Measurements from ENCODE around the gene THAP8.

DNA sequence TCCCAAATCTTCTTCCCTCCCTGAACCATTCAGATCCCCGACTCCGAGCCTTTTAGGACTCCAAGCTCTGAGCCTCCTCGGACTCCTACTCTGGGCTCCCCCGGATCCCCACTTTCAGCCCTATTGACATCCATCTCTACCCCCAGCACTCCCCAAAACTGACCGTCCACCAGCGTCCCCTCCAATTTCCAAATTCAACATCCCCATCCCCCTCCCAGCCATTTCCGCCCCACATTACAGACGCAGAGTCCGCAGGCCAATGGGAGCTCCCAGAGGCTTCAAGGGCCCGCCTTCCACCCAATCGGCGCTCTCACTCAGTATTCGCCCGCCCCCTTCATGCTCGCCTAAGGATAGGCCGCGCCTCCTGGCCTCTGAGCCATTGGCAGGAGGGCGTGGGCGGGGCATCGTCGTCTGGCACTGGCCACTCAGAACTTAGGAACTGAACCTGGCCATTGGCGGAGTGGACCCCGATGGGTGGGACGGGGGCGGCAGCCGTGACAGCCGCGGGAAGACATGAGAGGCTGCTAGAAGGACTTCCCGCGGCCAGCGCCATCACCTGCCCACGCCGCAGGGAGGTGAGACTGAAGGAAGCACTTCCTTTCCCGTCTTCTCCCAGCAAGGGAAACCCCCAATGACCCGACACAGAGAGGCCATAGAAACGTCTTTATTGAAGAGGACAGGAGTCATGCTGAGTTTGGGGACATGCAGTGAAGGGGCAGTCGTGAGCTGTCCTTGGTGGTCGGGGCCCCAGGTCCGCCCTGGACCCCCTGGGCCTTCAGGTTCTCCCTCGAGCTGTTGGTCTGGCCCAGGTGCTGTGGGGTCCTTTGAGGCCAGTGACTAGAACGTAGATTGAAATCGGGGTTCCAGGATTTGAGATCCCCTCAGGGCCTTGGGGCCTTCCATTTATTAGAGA lies 39.8 kb downstream of the THAP8 start, which contains the start of gene ALKBH6:
- TF ChIP-seq, protein P1, sequence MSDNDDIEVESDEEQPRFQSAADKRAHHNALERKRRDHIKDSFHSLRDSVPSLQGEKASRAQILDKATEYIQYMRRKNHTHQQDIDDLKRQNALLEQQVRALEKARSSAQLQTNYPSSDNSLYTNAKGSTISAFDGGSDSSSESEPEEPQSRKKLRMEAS (IDR thresholded peaks at IDR 0.05), result peak; percentile 95
- TF ChIP-seq, protein P2, sequence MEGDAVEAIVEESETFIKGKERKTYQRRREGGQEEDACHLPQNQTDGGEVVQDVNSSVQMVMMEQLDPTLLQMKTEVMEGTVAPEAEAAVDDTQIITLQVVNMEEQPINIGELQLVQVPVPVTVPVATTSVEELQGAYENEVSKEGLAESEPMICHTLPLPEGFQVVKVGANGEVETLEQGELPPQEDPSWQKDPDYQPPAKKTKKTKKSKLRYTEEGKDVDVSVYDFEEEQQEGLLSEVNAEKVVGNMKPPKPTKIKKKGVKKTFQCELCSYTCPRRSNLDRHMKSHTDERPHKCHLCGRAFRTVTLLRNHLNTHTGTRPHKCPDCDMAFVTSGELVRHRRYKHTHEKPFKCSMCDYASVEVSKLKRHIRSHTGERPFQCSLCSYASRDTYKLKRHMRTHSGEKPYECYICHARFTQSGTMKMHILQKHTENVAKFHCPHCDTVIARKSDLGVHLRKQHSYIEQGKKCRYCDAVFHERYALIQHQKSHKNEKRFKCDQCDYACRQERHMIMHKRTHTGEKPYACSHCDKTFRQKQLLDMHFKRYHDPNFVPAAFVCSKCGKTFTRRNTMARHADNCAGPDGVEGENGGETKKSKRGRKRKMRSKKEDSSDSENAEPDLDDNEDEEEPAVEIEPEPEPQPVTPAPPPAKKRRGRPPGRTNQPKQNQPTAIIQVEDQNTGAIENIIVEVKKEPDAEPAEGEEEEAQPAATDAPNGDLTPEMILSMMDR (IDR thresholded peaks at IDR 0.05), result no peak
- no peak for TF ChIP-seq SREBF2 (IDR thresholded peaks at IDR 0.05)
- no peak for TF ChIP-seq KDM5A (IDR thresholded peaks at IDR 0.05)
- 0 out of 5 replicates have a peak, but pooled peaks of 1 of the 2 experiments have one; percentile 23 for TF ChIP-seq RAD21 (conservative IDR thresholded peaks at IDR 0.05 in 1 of 2, IDR thresholded peaks at IDR 0.05 in 1 of 2)
- TF ChIP-seq FOSL2 (IDR thresholded peaks at IDR 0.05), result no peak
- no peak for TF ChIP-seq FOSL2 (CRISPR knock-in tag; IDR thresholded peaks at IDR 0.05)
- TF ChIP-seq, protein P3, sequence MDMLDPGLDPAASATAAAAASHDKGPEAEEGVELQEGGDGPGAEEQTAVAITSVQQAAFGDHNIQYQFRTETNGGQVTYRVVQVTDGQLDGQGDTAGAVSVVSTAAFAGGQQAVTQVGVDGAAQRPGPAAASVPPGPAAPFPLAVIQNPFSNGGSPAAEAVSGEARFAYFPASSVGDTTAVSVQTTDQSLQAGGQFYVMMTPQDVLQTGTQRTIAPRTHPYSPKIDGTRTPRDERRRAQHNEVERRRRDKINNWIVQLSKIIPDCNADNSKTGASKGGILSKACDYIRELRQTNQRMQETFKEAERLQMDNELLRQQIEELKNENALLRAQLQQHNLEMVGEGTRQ (IDR thresholded peaks at IDR 0.05), result peak; percentile 36
- TF ChIP-seq CHD2 (IDR thresholded peaks at IDR 0.05; ENCODE audit: low read length, partially characterized antibody), result peak; percentile 72
- no peak for TF ChIP-seq TP53 (CRISPR knock-in tag; IDR thresholded peaks at IDR 0.05)
- no peak for TF ChIP-seq EP300 (IDR thresholded peaks at IDR 0.05)
- TF ChIP-seq POLR2A (IDR thresholded peaks at IDR 0.05; ENCODE audit: low read length), result peak; percentile 80
- peak; percentile 67; the same call in 1 of the 2 replicates for TF ChIP-seq PHF8 (IDR thresholded peaks at IDR 0.05; ENCODE audit: borderline replicate concordance, low read depth)

All from A549 (cell line).